ENCODE measurements around the gene ADAMTS6.

The ADAMTS6 gene

DNA sequence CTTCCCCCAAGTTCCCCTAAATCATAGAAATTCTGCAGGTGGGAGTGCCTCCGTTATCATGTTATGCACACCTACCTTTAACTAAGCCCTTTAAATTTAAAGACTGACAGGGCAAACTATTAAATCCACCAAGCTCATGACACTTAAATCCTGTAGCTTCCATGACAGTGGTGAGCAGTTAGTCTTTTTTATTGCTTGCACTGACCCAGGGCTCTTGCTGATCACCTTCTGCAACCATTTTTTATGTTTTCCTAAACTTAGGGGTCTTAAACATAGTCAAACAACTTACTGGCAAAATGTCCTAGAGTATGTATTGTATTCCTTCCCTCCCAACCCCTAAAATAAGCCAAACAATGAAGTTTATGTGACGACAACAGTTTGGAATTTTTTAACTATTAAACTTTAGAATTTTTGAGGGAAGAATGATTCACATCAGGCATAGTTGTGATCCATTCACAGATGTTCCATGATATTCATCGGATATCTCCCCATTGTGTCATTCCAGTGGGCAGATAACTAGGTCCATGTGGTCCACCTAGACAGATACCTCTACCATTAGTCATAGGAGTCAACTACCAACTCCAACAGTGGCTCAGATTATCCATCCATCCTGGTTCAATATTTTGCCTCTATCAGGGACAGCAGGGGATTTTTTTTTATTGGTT is 283.1 kb downstream of the ADAMTS6 start:
- H3K4me3 ChIP-seq (ENCODE audit: insufficient read depth, low read length, poor library complexity, severe bottlenecking) = no peak overlapping the region
- TF ChIP-seq CTCF (IDR thresholded peaks at IDR 0.05; ENCODE audit: insufficient read depth, low read length, poor library complexity, severe bottlenecking) (no peak), EZH2phosphoT487 (conservative IDR thresholded peaks at IDR 0.05; ENCODE audit: low read length) (no peak)
- no peaks in the 10 kb centered on the region for H3K27me3 ChIP-seq (ENCODE audit: low read length)
- no peak overlapping the region for H3K4me2 ChIP-seq (ENCODE audit: low read depth, low read length, poor library complexity, severe bottlenecking)
- H3K79me2 ChIP-seq (ENCODE audit: insufficient read depth, low read length) = no peaks in the 10 kb centered on the region
- H2AFZ ChIP-seq (ENCODE audit: low read depth, low read length, severe bottlenecking) = no peak overlapping the region
- H3K36me3 ChIP-seq (ENCODE audit: low read length) = no peaks in the 10 kb centered on the region
- no peak overlapping the region for H3K9ac ChIP-seq (ENCODE audit: low read length)
- no peaks in the 10 kb centered on the region for H4K20me1 ChIP-seq (ENCODE audit: low read depth, low read length)
- H3F3A ChIP-seq (ENCODE audit: insufficient read depth) = no peaks in the 10 kb centered on the region
- H3K9me3 ChIP-seq (ENCODE audit: insufficient read depth, low read length) = no peaks in the 10 kb centered on the region
- H3K9me2 ChIP-seq (replicated peaks; ENCODE audit: insufficient read depth, low read length) = no peaks in the 10 kb centered on the region
- no peak overlapping the region for H3K27ac ChIP-seq (ENCODE audit: low read depth, low read length)

- Histone ChIP-seq H3K36me3 (ENCODE audit: low read length) (no peaks in the 10 kb centered on the region), H3K9ac (ENCODE audit: low read length) (no peak overlapping the region), H3K9me3 (ENCODE audit: insufficient read depth, low read length) (no peaks in the 10 kb centered on the region), H3K4me2 (ENCODE audit: low read depth, low read length, poor library complexity, severe bottlenecking) (no peak overlapping the region), H3K4me3 (ENCODE audit: insufficient read depth, low read length, poor library complexity, severe bottlenecking) (no peak overlapping the region), H3F3A (ENCODE audit: insufficient read depth) (no peaks in the 10 kb centered on the region), H3K79me2 (ENCODE audit: insufficient read depth, low read length) (no peaks in the 10 kb centered on the region), H2AFZ (ENCODE audit: low read depth, low read length, severe bottlenecking) (no peak overlapping the region), H3K9me2 (replicated peaks; ENCODE audit: insufficient read depth, low read length) (no peaks in the 10 kb centered on the region), H3K27ac (ENCODE audit: low read depth, low read length) (no peak overlapping the region), H4K20me1 (ENCODE audit: low read depth, low read length) (no peaks in the 10 kb centered on the region), H3K27me3 (ENCODE audit: low read length) (no peaks in the 10 kb centered on the region)
- no peak for TF ChIP-seq CTCF (IDR thresholded peaks at IDR 0.05; ENCODE audit: insufficient read depth, low read length, poor library complexity, severe bottlenecking)
- TF ChIP-seq EZH2phosphoT487 (conservative IDR thresholded peaks at IDR 0.05; ENCODE audit: low read length) = no peak
Measured at GRCh38 chr5:65197531-65198455, 283.9 kb downstream of the ADAMTS6 start.

DNA sequence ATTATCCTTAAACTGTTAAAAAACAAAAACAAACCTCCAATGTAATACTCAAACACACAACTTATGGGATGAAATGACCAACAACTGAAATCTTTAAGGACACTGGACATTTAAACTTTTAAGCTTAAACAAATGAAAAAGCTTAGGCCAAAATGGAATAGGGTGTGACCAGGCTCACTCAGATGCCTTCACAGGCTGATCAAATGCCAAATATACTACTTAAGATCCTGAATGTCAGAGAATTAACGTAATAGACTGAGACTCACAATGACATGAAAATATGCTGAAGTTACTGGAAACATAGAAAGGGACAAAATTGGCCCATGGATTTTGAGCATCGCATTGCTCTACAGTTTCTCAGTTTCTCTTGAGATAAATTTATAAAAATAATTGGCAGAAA is 286.8 kb downstream of the ADAMTS6 start:
- Histone ChIP-seq H3K9me3 (ENCODE audit: insufficient read depth, low read length) (no peaks in the 10 kb centered on the region), H3K4me3 (ENCODE audit: insufficient read depth, low read length, poor library complexity, severe bottlenecking) (no peak overlapping the region), H4K20me1 (ENCODE audit: low read depth, low read length) (no peaks in the 10 kb centered on the region), H3K27ac (ENCODE audit: low read depth, low read length) (no peak overlapping the region), H3K9me2 (replicated peaks; ENCODE audit: insufficient read depth, low read length) (no peaks in the 10 kb centered on the region), H3K27me3 (ENCODE audit: low read length) (no peaks in the 10 kb centered on the region), H3K9ac (ENCODE audit: low read length) (no peak overlapping the region), H3K4me2 (ENCODE audit: low read depth, low read length, poor library complexity, severe bottlenecking) (no peak overlapping the region), H3K79me2 (ENCODE audit: insufficient read depth, low read length) (no peaks in the 10 kb centered on the region), H3K36me3 (ENCODE audit: low read length) (no peaks in the 10 kb centered on the region), H3F3A (ENCODE audit: insufficient read depth) (no peaks in the 10 kb centered on the region), H2AFZ (ENCODE audit: low read depth, low read length, severe bottlenecking) (no peak overlapping the region)
- no peak for TF ChIP-seq EZH2phosphoT487 (conservative IDR thresholded peaks at IDR 0.05; ENCODE audit: low read length)

GRCh38 chr5:65192331-65192730 is 289.4 kb downstream of the ADAMTS6 start:
- no peaks in the 10 kb centered on the region for H3K27me3 ChIP-seq (ENCODE audit: low read length)
- no peaks in the 10 kb centered on the region for H3F3A ChIP-seq (ENCODE audit: insufficient read depth)

More at GRCh38 chr5:65192331-65192730, 289.4 kb downstream of the ADAMTS6 start:
- Histone ChIP-seq H3K9ac (ENCODE audit: low read length) (no peak overlapping the region), H4K20me1 (ENCODE audit: low read depth, low read length) (no peaks in the 10 kb centered on the region), H3K27ac (ENCODE audit: low read depth, low read length) (no peak overlapping the region), H3K9me2 (replicated peaks; ENCODE audit: insufficient read depth, low read length) (no peaks in the 10 kb centered on the region), H2AFZ (ENCODE audit: low read depth, low read length, severe bottlenecking) (no peak overlapping the region), H3K4me3 (ENCODE audit: insufficient read depth, low read length, poor library complexity, severe bottlenecking) (no peak overlapping the region), H3K4me2 (ENCODE audit: low read depth, low read length, poor library complexity, severe bottlenecking) (no peak overlapping the region), H3K36me3 (ENCODE audit: low read length) (no peaks in the 10 kb centered on the region), H3K79me2 (ENCODE audit: insufficient read depth, low read length) (no peaks in the 10 kb centered on the region), H3K9me3 (ENCODE audit: insufficient read depth, low read length) (no peaks in the 10 kb centered on the region)
- no peak for TF ChIP-seq EZH2phosphoT487 (conservative IDR thresholded peaks at IDR 0.05; ENCODE audit: low read length)
- no peak for TF ChIP-seq CTCF (IDR thresholded peaks at IDR 0.05; ENCODE audit: insufficient read depth, low read length, poor library complexity, severe bottlenecking)

Data from SU-DHL-6 (cell line).